Suprapubic skin (tissue), 4 donors: Measurements from ENCODE around the gene ITGA6. TPM values are rescaled to one million over a fixed set of nuclear protein-coding genes. Genes with fewer than 3 reads are reported as not detected.
"Not testable (repeated sequence)": the region's sequence is repeated elsewhere in the genome, so short reads cannot be mapped to it uniquely, and the experiment has no call there.

ENCODE experiments used
- DNase-seq, 2 donors: peaks; one replicate each; pipeline ENCODE4 v3.0.0-alpha.2; 2019; ENCODE audit warnings: low spot score in 2 of 2
- H3K27ac ChIP-seq: fragments of 200-600 bp; sonication (generic); one replicate; pipeline ENCODE4 v1.5.1; 2019
- H3K27me3 ChIP-seq: fragments of 200-600 bp; sonication (generic); one replicate; pipeline ENCODE4 v1.5.1; 2019
- H3K36me3 ChIP-seq: fragments of 200-600 bp; sonication (generic); one replicate; pipeline ENCODE4 v1.5.1; 2019
- H3K4me1 ChIP-seq: fragments of 200-600 bp; sonication (generic); one replicate; pipeline ENCODE4 v1.5.1; 2019
- H3K4me3 ChIP-seq: fragments of 200-600 bp; sonication (generic); one replicate; pipeline ENCODE4 v1.5.1; 2019; ENCODE audit warnings: mild to moderate bottlenecking
- H3K9me3 ChIP-seq: fragments of 200-600 bp; sonication (generic); one replicate; pipeline ENCODE4 v1.5.1; 2019
- CTCF ChIP-seq, 2 donors: fragments of 200-600 bp in 1 of 2; fragments of 450-650 bp in 1 of 2; sonication (generic) in 1 of 2; IDR thresholded peaks; one replicate each; pipeline ENCODE4 v1.5.1; 2016 to 2019; ENCODE audit warnings: antibody characterized with exemption in 2 of 2, mild to moderate bottlenecking in 1 of 2, moderate library complexity in 1 of 2
- EP300 ChIP-seq: sonication (generic); formaldehyde crosslinking; IDR thresholded peaks from one replicate; pipeline ENCODE4 v1.6.1; 2017; ENCODE audit warnings: antibody characterized with exemption
- POLR2A ChIP-seq, 2 donors: fragments of 450-650 bp; IDR thresholded peaks; one replicate each; pipeline ENCODE4 v1.6.1; 2017; ENCODE audit warnings: antibody characterized with exemption in 2 of 2, mild to moderate bottlenecking in 2 of 2, moderate library complexity in 2 of 2
- POLR2AphosphoS5 ChIP-seq, 3 donors: sonication (generic); formaldehyde crosslinking; IDR thresholded peaks; one replicate each; pipeline ENCODE4 v1.6.1; 2017; ENCODE audit warnings: antibody characterized with exemption in 3 of 3
- WGBS: methylation state at CpG from one replicate; pipeline ENCODE4 v1.1.5; 2018; 5-methylcytosine and 5-hydroxymethylcytosine counted together
- total RNA-seq, 4 donors: library from RNA; depleted of rRNA; stranded (reverse); fragments of >200 nt; gene quantifications; one replicate each; pipeline ENCODE4 v1.1.0, GENCODE V29; 2016

The ITGA6 gene
- total RNA-seq, 4 donors from 2014 or later, result 89.6 to 204 (median 161) TPM

GRCh38 chr2:172535119-172535518 is 107.7 kb downstream of the ITGA6 start:
- Histone ChIP-seq H3K36me3 (no peaks in the 10 kb centered on the region), H3K9me3 (peaks cover 9% of the 10 kb centered on the region), H3K4me3 (no peak overlapping the region), H3K27me3 (no peaks in the 10 kb centered on the region), H3K27ac (no peak overlapping the region), H3K4me1 (no peaks in the 10 kb centered on the region)
- WGBS, result 98% methylated on average over 3 of the region's 3 CpGs
- no peak for DNase-seq
- TF ChIP-seq POLR2AphosphoS5 (IDR thresholded peaks at IDR 0.05) (no peak), EP300 (no peak), POLR2A (IDR thresholded peaks at IDR 0.05) (no peak), CTCF (IDR thresholded peaks at IDR 0.05) (no peak)

GRCh38 chr2:172537851-172538250 is 110.5 kb downstream of the ITGA6 start:
- not testable (repeated sequence) for H3K27ac ChIP-seq, H3K36me3 ChIP-seq, H3K27me3 ChIP-seq, H3K4me3 ChIP-seq, H3K4me1 ChIP-seq, H3K9me3 ChIP-seq, DNase-seq
- WGBS, result no CpG with 5 or more reads among the region's 37 CpGs

GRCh38 chr2:172539767-172540166 is 112.4 kb downstream of the ITGA6 start:
- peaks cover under 1% of the 10 kb centered on the region for H3K9me3 ChIP-seq
- H3K4me1 ChIP-seq, result no peaks in the 10 kb centered on the region
- no peak overlapping the region for H3K27ac ChIP-seq
- 79% methylated on average over 4 of the region's 4 CpGs for WGBS
- TF ChIP-seq POLR2A (IDR thresholded peaks at IDR 0.05) (no peak), EP300 (no peak), POLR2AphosphoS5 (IDR thresholded peaks at IDR 0.05) (no peak), CTCF (IDR thresholded peaks at IDR 0.05) (no peak)
- no peak for DNase-seq
- H3K27me3 ChIP-seq, result no peaks in the 10 kb centered on the region
- no peak overlapping the region for H3K4me3 ChIP-seq
- H3K36me3 ChIP-seq, result no peaks in the 10 kb centered on the region

GRCh38 chr2:172540421-172540820 is 113.0 kb downstream of the ITGA6 start:
- H3K4me3 ChIP-seq, result no peak overlapping the region
- no peak overlapping the region for H3K27ac ChIP-seq
- TF ChIP-seq POLR2A (IDR thresholded peaks at IDR 0.05) (no peak), EP300 (no peak)
- no peak for DNase-seq
- H3K27me3 ChIP-seq, result no peaks in the 10 kb centered on the region
- H3K9me3 ChIP-seq, result no peaks in the 10 kb centered on the region
- H3K4me1 ChIP-seq, result no peaks in the 10 kb centered on the region
- H3K36me3 ChIP-seq, result no peaks in the 10 kb centered on the region

GRCh38 chr2:172545408-172546075 is 118.2 kb downstream of the ITGA6 start:
- no peak overlapping the region for H3K4me3 ChIP-seq
- peaks cover 9% of the 10 kb centered on the region for H3K4me1 ChIP-seq
- H3K27me3 ChIP-seq, result no peaks in the 10 kb centered on the region
- no peaks in the 10 kb centered on the region for H3K9me3 ChIP-seq
- 60% methylated on average over 2 of the region's 2 CpGs for WGBS
- no peak for DNase-seq
- TF ChIP-seq POLR2AphosphoS5 (IDR thresholded peaks at IDR 0.05) (no peak), CTCF (IDR thresholded peaks at IDR 0.05) (no peak), POLR2A (IDR thresholded peaks at IDR 0.05) (no peak), EP300 (no peak)
- H3K27ac ChIP-seq, result no peak overlapping the region
- H3K36me3 ChIP-seq, result no peaks in the 10 kb centered on the region

- H3K27me3 ChIP-seq, result no peaks in the 10 kb centered on the region
- no peaks in the 10 kb centered on the region for H3K9me3 ChIP-seq
- no peak overlapping the region for H3K4me3 ChIP-seq
- TF ChIP-seq POLR2AphosphoS5 (IDR thresholded peaks at IDR 0.05) (no peak), POLR2A (IDR thresholded peaks at IDR 0.05) (no peak), CTCF (IDR thresholded peaks at IDR 0.05) (no peak), EP300 (no peak)
- 76% methylated on average over 1 of the region's 1 CpG for WGBS
- no peaks in the 10 kb centered on the region for H3K36me3 ChIP-seq
- no peak for DNase-seq
- peaks cover 9% of the 10 kb centered on the region for H3K4me1 ChIP-seq
- no peak overlapping the region for H3K27ac ChIP-seq
Measured at GRCh38 chr2:172549131-172549530, 121.7 kb downstream of the ITGA6 start.

- not testable (repeated sequence) for H3K4me3 ChIP-seq, H3K27ac ChIP-seq, DNase-seq, H3K36me3 ChIP-seq, H3K27me3 ChIP-seq, H3K9me3 ChIP-seq
- H3K4me1 ChIP-seq, result peaks cover 12% of the 10 kb centered on the region
- 61% methylated on average over 1 of the region's 1 CpG for WGBS
Measured at GRCh38 chr2:172549802-172550201, 122.4 kb downstream of the ITGA6 start.
